Measurements from ENCODE around the gene DIAPH3. TPM values are rescaled to one million over a fixed set of nuclear protein-coding genes. Genes with fewer than 3 reads are reported as not detected.

DIAPH3 gene
- polyA plus RNA-seq, 4 donors = 10.5 to 16.6 (median 15.3) TPM

- DNase-seq (ENCODE audit: low read depth in 4 of 4, low spot score in 3 of 4) = no peak
These were observed 192.9 kb downstream of the DIAPH3 start for GRCh38 chr13:59970847-59971246.

- DNase-seq (ENCODE audit: low read depth in 4 of 4, low spot score in 3 of 4) = no peak
These were observed 199.9 kb downstream of the DIAPH3 start for GRCh38 chr13:59963827-59964226.

- DNase-seq (ENCODE audit: low read depth in 4 of 4, low spot score in 3 of 4) = no peak
These were observed 200.3 kb downstream of the DIAPH3 start for GRCh38 chr13:59963383-59963782.

GRCh38 chr13:59962343-59962742, 201.4 kb downstream of the DIAPH3 start:
- DNase-seq (ENCODE audit: low read depth in 4 of 4, low spot score in 3 of 4) = no peak

- no peak for DNase-seq (ENCODE audit: low read depth in 4 of 4, low spot score in 3 of 4)
These were observed 203.0 kb downstream of the DIAPH3 start for GRCh38 chr13:59960683-59961082.

GRCh38 chr13:59957438-59957837, 206.3 kb downstream of the DIAPH3 start:
- no peak for DNase-seq (ENCODE audit: low read depth in 4 of 4, low spot score in 3 of 4)

GRCh38 chr13:59954601-59955000, 209.1 kb downstream of the DIAPH3 start:
- no peak for DNase-seq (ENCODE audit: low read depth in 4 of 4, low spot score in 3 of 4)

- DNase-seq (ENCODE audit: low read depth in 4 of 4, low spot score in 3 of 4) = no peak
These were observed 212.7 kb downstream of the DIAPH3 start for GRCh38 chr13:59951011-59951410.

- DNase-seq (ENCODE audit: low read depth in 4 of 4, low spot score in 3 of 4) = no peak
These were observed 213.5 kb downstream of the DIAPH3 start for GRCh38 chr13:59950266-59950665.

- DNase-seq (ENCODE audit: low read depth in 4 of 4, low spot score in 3 of 4) = no peak
These were observed 215.0 kb downstream of the DIAPH3 start for GRCh38 chr13:59948686-59949085.

- DNase-seq (ENCODE audit: low read depth in 4 of 4, low spot score in 3 of 4) = no peak
These were observed 216.8 kb downstream of the DIAPH3 start for GRCh38 chr13:59946944-59947343.

- DNase-seq (ENCODE audit: low read depth in 4 of 4, low spot score in 3 of 4) = no peak
These were observed 232.1 kb downstream of the DIAPH3 start for GRCh38 chr13:59931621-59932020.

GRCh38 chr13:59924256-59924655, 239.5 kb downstream of the DIAPH3 start:
- DNase-seq (ENCODE audit: low read depth in 4 of 4, low spot score in 3 of 4) = no peak

- DNase-seq (ENCODE audit: low read depth in 4 of 4, low spot score in 3 of 4) = no peak
These were observed 248.5 kb downstream of the DIAPH3 start for GRCh38 chr13:59915252-59915651.

- no peak for DNase-seq (ENCODE audit: low read depth in 4 of 4, low spot score in 3 of 4)
These were observed 249.2 kb downstream of the DIAPH3 start for GRCh38 chr13:59914556-59914955.

GRCh38 chr13:59906413-59907049, 257.2 kb downstream of the DIAPH3 start:
- DNase-seq (ENCODE audit: low read depth in 4 of 4, low spot score in 3 of 4) = no peak

GRCh38 chr13:59901191-59901590, 262.5 kb downstream of the DIAPH3 start:
- DNase-seq (ENCODE audit: low read depth in 4 of 4, low spot score in 3 of 4) = no peak

- DNase-seq (ENCODE audit: low read depth in 4 of 4, low spot score in 3 of 4) = no peak
These were observed 265.7 kb downstream of the DIAPH3 start for GRCh38 chr13:59898066-59898465.

GRCh38 chr13:59893266-59893665, 270.5 kb downstream of the DIAPH3 start:
- no peak for DNase-seq (ENCODE audit: low read depth in 4 of 4, low spot score in 3 of 4)

- no peak for DNase-seq (ENCODE audit: low read depth in 4 of 4, low spot score in 3 of 4)
These were observed 272.7 kb downstream of the DIAPH3 start for GRCh38 chr13:59891053-59891452.

- DNase-seq (ENCODE audit: low read depth in 4 of 4, low spot score in 3 of 4) = no peak
These were observed 273.7 kb downstream of the DIAPH3 start for GRCh38 chr13:59890054-59890453.

- DNase-seq (ENCODE audit: low read depth in 4 of 4, low spot score in 3 of 4) = no peak
These were observed 275.3 kb downstream of the DIAPH3 start for GRCh38 chr13:59888408-59888807.

GRCh38 chr13:59885076-59885475, 278.7 kb downstream of the DIAPH3 start:
- DNase-seq (ENCODE audit: low read depth in 4 of 4, low spot score in 3 of 4) = no peak

All from left renal pelvis (tissue), 4 donors.